ENCODE measurements around the gene ACTA1.
"Not testable (repeated sequence)": the region's sequence is repeated elsewhere in the genome, so short reads cannot be mapped to it uniquely, and the experiment has no call there.

The ACTA1 gene

GRCh38 chr1:229445828-229446227 is 11.9 kb upstream of the ACTA1 start:
- DNase-seq, result no peak
- intact Hi-C loops (cut with DNase I), result no loop called here

DNA sequence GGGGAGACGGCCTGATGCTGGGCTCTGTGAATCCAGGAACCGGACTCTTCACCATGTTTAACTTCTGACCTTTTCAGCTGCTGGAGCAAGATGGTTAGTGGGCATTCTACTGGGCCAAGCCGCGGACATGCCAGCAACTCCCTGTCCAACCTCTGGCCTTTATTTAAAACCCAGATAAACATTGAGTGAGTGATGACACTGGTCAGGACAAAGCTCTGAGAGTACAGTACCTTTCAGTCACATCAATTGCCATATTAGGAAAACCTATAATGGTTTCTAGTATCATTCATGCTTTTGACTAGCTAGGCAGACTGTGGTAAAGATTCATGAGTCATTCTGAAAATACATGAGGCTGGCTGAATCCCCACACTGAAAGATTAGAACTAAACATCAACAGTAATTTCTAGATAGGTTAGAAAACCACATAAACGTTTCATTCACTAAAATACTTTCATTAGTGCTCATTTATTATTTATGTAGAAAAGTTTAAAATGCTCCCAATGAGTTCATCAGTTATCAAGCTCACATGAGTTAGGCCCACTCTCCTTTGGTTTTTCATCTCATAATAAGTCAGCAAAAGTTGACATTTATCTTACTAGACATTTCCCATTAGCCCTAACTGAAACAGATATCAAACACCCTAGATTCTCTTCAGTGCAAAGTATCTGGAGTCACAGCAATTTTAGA is 7.1 kb upstream of the ACTA1 start:
- DNase-seq, result no peak

GRCh38 chr1:229438021-229438420 is 4.1 kb upstream of the ACTA1 start:
- DNase-seq, result no peak
- intact Hi-C loops (cut with DNase I), result no loop called here

More for the DNA sequence above, 7.1 kb upstream of the ACTA1 start:
- intact Hi-C loops (cut with DNase I), result no loop called here

GRCh38 chr1:229437443-229437842 is 3.5 kb upstream of the ACTA1 start:
- DNase-seq, result no peak
- intact Hi-C loops (cut with DNase I), result no loop called here

DNA sequence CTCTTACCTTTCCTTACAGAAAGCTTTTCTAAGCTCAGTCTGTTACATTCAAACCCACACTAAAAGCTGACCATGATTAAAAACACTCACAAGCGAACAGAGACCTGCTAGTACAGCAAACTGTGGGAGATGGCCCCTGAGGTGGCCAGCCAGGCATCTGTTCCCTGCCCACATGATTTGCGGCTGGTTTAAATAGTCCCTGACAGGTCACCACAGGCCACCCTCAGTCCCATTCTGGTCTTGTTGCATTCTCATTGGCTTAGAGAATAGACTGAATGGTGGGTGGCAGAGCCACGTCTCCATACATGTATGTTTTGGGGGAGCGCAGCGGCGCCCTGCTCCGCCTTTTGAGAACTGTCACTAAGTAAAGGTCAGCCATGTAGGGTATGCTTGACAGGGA is 2.3 kb upstream of the ACTA1 start:
- no peak for DNase-seq
- intact Hi-C loops (cut with DNase I), result no loop called here

DNA sequence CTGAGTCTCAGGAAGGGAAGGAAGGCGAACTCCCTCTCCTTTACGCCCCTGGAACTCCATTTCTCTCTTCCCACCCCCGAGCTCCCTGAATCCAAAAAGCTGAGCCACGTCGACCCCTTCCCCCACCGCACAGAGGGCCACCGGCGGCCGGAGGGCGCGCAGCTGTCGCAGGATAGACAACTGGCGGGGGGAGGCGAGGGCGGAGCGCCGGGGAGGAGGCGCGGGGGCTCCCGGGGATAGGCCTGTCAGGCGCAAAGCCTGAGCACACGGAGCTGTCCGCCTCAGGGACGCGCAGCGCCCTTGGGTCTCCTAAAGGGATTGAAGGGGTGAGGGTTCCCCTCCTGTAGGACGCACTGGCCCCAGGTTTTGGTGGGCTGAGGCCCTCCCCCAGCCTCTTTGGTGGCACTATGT is 752 bp upstream of the ACTA1 start:
- DNase-seq, result peak in 4 of 10 donors; percentile 41 to 90 (median 86)
- intact Hi-C loops (cut with DNase I), result no loop called here

DNA sequence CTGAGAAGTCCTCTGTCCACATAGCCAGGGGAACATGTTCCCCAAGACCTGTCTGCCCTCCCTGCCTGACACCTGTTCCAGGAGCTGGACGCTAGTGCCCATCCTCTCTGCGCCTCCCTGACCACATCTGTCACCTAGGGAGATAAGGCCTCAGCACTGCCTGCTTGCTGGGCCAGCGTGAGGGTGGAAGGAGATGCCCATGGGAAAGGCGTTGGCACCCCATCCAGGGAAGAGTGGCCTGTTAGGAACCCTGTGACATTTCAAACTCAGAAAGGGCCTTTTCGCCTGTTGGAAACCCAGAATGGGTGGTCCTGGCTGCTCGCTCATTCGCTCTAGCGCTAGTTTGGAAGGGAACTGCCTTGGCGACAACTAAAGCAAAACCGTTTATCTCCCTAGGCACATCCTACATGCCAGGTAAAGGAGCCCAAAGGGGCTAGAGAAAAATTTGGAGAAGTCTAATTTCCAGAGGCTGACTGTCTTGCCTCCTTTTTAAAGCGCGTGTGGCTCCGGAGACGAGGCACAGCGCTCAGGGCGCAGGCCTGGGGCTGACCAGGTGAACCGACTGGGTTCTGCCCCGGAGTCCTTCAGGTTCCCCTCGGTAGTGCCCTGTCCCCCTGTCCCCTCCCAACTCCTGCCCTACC is 410 bp downstream of the ACTA1 start:
- DNase-seq, result no peak
- intact Hi-C loops (cut with DNase I), result no loop called here

GRCh38 chr1:229432905-229433304 is 989 bp downstream of the ACTA1 start:
- intact Hi-C loops (cut with DNase I), result no loop called here
- DNase-seq, result no peak

DNA sequence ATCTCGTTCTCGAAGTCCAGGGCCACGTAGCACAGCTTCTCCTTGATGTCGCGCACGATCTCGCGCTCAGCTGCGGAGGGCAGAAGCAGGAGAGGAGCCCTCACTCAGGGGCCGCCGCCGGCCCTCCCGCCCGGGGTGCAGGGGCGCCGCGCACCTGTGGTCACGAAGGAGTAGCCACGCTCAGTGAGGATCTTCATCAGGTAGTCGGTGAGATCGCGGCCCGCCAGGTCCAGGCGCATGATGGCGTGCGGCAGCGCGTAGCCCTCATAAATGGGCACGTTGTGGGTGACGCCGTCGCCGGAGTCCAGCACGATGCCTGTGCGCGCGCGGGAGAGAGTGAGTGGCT is 1.8 kb downstream of the ACTA1 start:
- intact Hi-C loops (cut with DNase I), result no loop called here

GRCh38 chr1:229431284-229432115 is 2.4 kb downstream of the ACTA1 start:
- intact Hi-C loops (cut with DNase I), result no loop called here
- no peak for DNase-seq

More for the DNA sequence above, 1.8 kb downstream of the ACTA1 start:
- peak in 1 of 10 donors; percentile 85 for DNase-seq

GRCh38 chr1:229430761-229431283 is 3.1 kb downstream of the ACTA1 start:
- intact Hi-C loops (cut with DNase I), result no loop called here
- DNase-seq, result peak in 2 of 10 donors; percentile 43 to 57

GRCh38 chr1:229428256-229428655 is 5.6 kb downstream of the ACTA1 start:
- no peak for DNase-seq
- intact Hi-C loops (cut with DNase I), result no loop called here

DNA sequence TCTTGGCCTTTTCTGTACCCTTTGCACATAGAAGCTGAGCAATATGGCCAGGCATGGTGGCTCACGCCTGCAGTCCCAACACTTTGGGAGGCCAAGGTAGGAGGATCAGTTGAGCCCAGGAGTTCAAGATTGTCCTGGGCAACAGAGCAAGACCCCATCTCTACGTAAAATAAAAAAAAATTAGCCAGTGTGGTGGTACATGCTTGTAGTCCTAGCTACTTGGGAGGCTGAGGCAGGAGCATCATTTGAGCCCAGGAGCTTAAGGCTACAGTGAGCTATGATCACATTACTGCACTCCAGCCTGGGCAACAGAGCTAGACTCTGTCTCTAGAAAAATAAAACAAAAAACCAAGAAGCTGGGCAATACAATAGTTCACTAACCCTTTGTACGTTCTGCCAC is 6.3 kb downstream of the ACTA1 start:
- no peak for DNase-seq
- intact Hi-C loops (cut with DNase I), result no loop called here

DNA sequence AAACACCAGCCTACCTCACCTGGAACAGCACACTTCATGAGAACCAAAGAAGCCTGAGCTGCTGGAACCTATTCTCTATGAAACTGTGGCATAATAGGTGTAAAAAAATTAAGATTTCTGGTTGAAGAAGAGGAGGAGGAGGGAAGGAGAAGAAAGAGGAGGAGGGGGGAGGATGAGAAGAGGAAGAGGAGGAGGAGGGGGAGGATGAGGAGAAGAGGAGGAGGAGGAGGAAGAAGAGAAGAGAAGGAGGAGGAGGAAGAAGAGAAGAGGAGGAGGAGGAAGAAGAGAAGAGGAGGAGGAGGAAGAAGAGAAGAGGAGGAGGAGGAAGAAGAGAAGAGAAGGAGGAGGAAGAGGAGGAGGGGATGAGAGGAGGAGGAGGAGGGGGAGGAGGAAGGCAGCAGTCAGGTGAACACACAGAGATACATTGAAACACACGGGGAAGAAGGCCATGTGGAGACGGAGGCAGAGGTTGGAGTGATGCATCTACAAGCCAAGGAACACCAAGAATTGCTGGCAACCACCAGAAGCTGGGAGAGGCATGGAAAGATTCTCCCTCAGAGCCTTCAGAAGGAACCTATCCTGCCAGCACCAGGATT is 8.2 kb downstream of the ACTA1 start:
- DNase-seq, result no peak
- intact Hi-C loops (cut with DNase I), result no loop called here

GRCh38 chr1:229420765-229421164 is 13.1 kb downstream of the ACTA1 start:
- intact Hi-C loops (cut with DNase I), result no loop called here
- no peak for DNase-seq

DNA sequence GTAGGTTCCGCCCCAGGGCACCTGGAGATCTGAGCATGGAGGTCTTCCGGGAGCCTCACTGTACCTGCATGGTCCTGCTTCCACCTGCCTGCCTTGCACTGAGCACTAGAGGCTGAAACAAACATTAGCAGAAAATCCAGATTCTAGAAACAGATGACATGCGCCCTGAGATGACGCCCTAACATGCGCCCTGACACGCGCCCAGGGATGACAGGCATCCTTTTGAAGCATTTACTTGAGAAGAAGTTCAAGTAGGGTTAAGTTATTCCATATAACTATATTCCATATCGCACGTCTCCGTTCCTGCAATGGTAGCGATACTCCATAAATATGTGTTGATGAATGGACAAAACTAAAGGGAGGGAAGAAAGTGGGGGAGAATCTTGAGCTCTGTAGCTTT is 13.7 kb downstream of the ACTA1 start:
- intact Hi-C loops (cut with DNase I), result no loop called here
- no peak for DNase-seq

DNA sequence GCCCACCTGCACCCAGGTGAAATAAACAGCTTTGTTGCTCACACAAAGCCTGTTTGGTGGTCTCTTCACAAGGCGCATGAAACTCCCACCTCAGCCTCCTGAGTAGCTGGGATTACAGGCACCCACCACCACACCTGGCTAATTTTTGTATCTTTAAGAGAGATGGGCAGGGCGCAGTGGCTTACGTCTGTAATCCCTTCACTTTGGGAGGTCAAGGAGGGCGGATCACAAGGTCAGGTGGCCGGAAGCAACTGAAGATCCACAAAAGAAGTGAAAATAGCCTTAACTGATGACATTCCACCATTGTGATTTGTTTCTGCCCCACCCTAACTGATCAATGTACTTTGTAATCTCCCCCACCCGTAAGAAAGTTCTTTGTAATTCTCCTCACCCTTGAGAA is 15.3 kb downstream of the ACTA1 start:
- intact Hi-C loops (cut with DNase I); DNase-seq: not testable (repeated sequence)

DNA sequence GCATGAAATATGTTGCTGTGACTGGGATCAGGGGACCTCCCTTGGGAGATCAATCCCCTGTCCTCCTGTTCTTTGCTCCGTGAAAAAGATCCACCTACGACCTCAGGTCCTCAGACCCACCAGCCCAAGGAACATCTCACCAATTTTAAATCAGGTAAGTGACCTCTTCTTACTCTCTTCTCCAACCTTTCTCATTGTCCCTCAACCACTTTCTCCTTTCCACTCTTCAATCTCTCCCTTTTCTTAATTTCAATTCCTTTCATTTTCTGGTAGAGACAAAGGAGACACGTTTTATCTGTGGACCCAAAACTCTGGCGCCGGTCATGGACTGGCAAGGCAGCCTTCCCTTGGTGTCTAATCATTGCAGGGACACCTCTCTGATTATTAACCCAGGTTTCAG is 21.1 kb downstream of the ACTA1 start:
- DNase-seq; intact Hi-C loops (cut with DNase I): not testable (repeated sequence)

DNA sequence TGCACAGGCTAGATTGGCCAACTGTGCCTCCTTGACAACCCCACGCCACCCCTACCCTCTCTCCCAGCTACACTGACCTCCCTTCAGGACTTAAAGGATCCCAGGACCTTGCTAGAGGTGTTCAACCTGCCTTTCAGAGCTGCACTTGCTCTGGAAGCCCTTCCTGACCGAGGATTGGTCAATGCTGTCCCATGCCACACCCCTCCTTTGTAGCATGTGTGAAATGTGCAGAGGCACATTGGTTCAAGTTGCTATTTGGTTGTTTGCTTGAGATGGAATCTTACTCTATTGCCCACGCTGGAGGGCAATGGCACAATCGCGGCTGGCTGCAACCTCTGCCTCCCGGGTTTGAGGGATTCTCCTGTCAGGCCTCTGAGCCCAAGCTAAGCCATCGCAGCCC is 21.8 kb downstream of the ACTA1 start:
- intact Hi-C loops (cut with DNase I), result no loop called here
- DNase-seq, result no peak

GRCh38 chr1:229411434-229412055 is 22.3 kb downstream of the ACTA1 start:
- intact Hi-C loops (cut with DNase I), result no loop called here

More at GRCh38 chr1:229411434-229412055, 22.3 kb downstream of the ACTA1 start:
- peak in 2 of 10 donors; percentile 73 to 86 for DNase-seq

Measured in posterior cingulate gyrus (tissue), 11 donors.